ENCODE results near the gene KLF11. TPM values are rescaled to one million over a fixed set of nuclear protein-coding genes. Genes with fewer than 3 reads are reported as not detected.

Gene KLF11
- total and polyA plus RNA-seq, 10 donors: 5.4 to 46.1 (median 30.1) TPM

- H3K9me3 ChIP-seq: no peaks in the 10 kb centered on the region
- H3K4me1 ChIP-seq: peaks cover 8 to 57% (median 38%) of the 10 kb centered on the region in 6 donors
- WGBS, 5 donors: 28 to 34% (median 29%) methylated on average over 28 of the region's 28 CpGs
- H3K27ac ChIP-seq: peak overlapping the region in 7 of 8 donors; percentile 35 to 80 (median 68)
- DNase-seq: peak; percentile 79
- peaks cover 2 to 38% (median 16%) of the 10 kb centered on the region in 6 donors for H3K36me3 ChIP-seq
- H3K4me3 ChIP-seq: no peak overlapping the region
- no peaks in the 10 kb centered on the region for H3K27me3 ChIP-seq (replicated peaks in 1 of 7)
- intact Hi-C loops (cut with DNase I; ENCODE audit: low total_unique reads): no loop called here
- TF ChIP-seq POLR2A (IDR thresholded peaks at IDR 0.05) (no peak), POLR2AphosphoS5 (IDR thresholded peaks at IDR 0.05) (peak; percentile 70 to 78 (median 71))
- TF ChIP-seq, protein P1, sequence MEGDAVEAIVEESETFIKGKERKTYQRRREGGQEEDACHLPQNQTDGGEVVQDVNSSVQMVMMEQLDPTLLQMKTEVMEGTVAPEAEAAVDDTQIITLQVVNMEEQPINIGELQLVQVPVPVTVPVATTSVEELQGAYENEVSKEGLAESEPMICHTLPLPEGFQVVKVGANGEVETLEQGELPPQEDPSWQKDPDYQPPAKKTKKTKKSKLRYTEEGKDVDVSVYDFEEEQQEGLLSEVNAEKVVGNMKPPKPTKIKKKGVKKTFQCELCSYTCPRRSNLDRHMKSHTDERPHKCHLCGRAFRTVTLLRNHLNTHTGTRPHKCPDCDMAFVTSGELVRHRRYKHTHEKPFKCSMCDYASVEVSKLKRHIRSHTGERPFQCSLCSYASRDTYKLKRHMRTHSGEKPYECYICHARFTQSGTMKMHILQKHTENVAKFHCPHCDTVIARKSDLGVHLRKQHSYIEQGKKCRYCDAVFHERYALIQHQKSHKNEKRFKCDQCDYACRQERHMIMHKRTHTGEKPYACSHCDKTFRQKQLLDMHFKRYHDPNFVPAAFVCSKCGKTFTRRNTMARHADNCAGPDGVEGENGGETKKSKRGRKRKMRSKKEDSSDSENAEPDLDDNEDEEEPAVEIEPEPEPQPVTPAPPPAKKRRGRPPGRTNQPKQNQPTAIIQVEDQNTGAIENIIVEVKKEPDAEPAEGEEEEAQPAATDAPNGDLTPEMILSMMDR (IDR thresholded peaks at IDR 0.05 in 8 of 11, conservative IDR thresholded peaks at IDR 0.05 in 3 of 11): no peak
These were observed 14.1 kb downstream of the KLF11 start for GRCh38 chr2:10057231-10058107.

- intact Hi-C loops (cut with DNase I; ENCODE audit: low total_unique reads): no loop called here
- 91 to 99% (median 93%) methylated on average over 33 to 39 of the region's 39 CpGs for WGBS, 5 donors
- Histone ChIP-seq H3K4me3 (no peak overlapping the region), H3K36me3 (peaks cover 2 to 28% (median 7%) of the 10 kb centered on the region in 6 donors), H3K27ac (peak overlapping the region in 7 of 8 donors; percentile 35 to 80 (median 68)), H3K27me3 (replicated peaks in 1 of 7) (no peaks in the 10 kb centered on the region), H3K4me1 (peaks cover 6 to 53% (median 35%) of the 10 kb centered on the region in 6 donors), H3K9me3 (no peaks in the 10 kb centered on the region)
- TF ChIP-seq POLR2A (IDR thresholded peaks at IDR 0.05) (no peak), POLR2AphosphoS5 (IDR thresholded peaks at IDR 0.05) (no peak)
- TF ChIP-seq, protein P1 (IDR thresholded peaks at IDR 0.05 in 8 of 11, conservative IDR thresholded peaks at IDR 0.05 in 3 of 11): no peak
- DNase-seq: peak; percentile 65
These were observed 15.1 kb downstream of the KLF11 start for GRCh38 chr2:10058251-10059015.

GRCh38 chr2:10059016-10059351, 15.6 kb downstream of the KLF11 start:
- 91 to 94% (median 93%) methylated on average over 17 of the region's 17 CpGs for WGBS, 5 donors
- Histone ChIP-seq H3K36me3 (peaks cover 0 to 23% (median 4%) of the 10 kb centered on the region in 6 donors), H3K27me3 (replicated peaks in 1 of 7) (no peaks in the 10 kb centered on the region), H3K27ac (no peak overlapping the region), H3K4me3 (no peak overlapping the region), H3K9me3 (no peaks in the 10 kb centered on the region), H3K4me1 (peaks cover 6 to 47% (median 30%) of the 10 kb centered on the region in 6 donors)
- intact Hi-C loops (cut with DNase I; ENCODE audit: low total_unique reads): no loop called here
- TF ChIP-seq POLR2AphosphoS5 (IDR thresholded peaks at IDR 0.05): no peak
- no peak for TF ChIP-seq POLR2A (IDR thresholded peaks at IDR 0.05)
- TF ChIP-seq, protein P1 (IDR thresholded peaks at IDR 0.05 in 8 of 11, conservative IDR thresholded peaks at IDR 0.05 in 3 of 11): no peak
- peak; percentile 50 for DNase-seq
